Mammary epithelial cell (primary cell): ENCODE results near the gene ZAR1L.
A peak's percentile ranks its signal among the peaks of the same experiment; 100 is the strongest.

Experiments
- CTCF ChIP-seq, 2 donors: IDR thresholded peaks in 1 of 2; conservative IDR thresholded peaks in 1 of 2; 2 replicates each; pipeline ENCODE4 v1.5.1; 2011 to 2012; ENCODE audit warnings: inconsistent platforms in 2 of 2, low read length in 2 of 2, mild to moderate bottlenecking in 2 of 2, control low read depth in 1 of 2, low read depth in 1 of 2; ENCODE audit not compliant: insufficient read depth in 1 of 2; ENCODE audit errors: extremely low read depth in 1 of 2
- EZH2 ChIP-seq: IDR thresholded peaks from 2 replicates; pipeline ENCODE4 v1.6.1; 2012; ENCODE audit warnings: low read length, inconsistent platforms, borderline replicate concordance

GRCh38 chr13:32310134-32310706, 4.9 kb downstream of the ZAR1L start:
- TF ChIP-seq CTCF (conservative IDR thresholded peaks at IDR 0.05 in 1 of 2, IDR thresholded peaks at IDR 0.05 in 1 of 2; ENCODE audit: extremely low read depth in 1 of 2, insufficient read depth in 1 of 2, low read depth in 1 of 2, low read length in 2 of 2) (peak; percentile 56 to 71), EZH2 (no peak)
